GM12872 (cell line): ENCODE measurements around the gene IGSF21.

ENCODE experiments used
- CTCF ChIP-seq: IDR thresholded peaks from 3 replicates; pipeline ENCODE4 v1.5.1; 2011; ENCODE audit warnings: low read depth, mild to moderate bottlenecking, low read length, moderate library complexity; ENCODE audit not compliant: insufficient read depth

Gene IGSF21

GRCh38 chr1:18344755-18345154, 237.2 kb downstream of the IGSF21 start:
- TF ChIP-seq CTCF, result no peak

- TF ChIP-seq CTCF, result no peak
Measured at GRCh38 chr1:18347559-18347958, 240.0 kb downstream of the IGSF21 start.

- TF ChIP-seq CTCF, result no peak
Measured at GRCh38 chr1:18348354-18348753, 240.8 kb downstream of the IGSF21 start.

GRCh38 chr1:18350747-18351146, 243.1 kb downstream of the IGSF21 start:
- no peak for TF ChIP-seq CTCF

GRCh38 chr1:18351735-18352134, 244.1 kb downstream of the IGSF21 start:
- TF ChIP-seq CTCF, result no peak

GRCh38 chr1:18352636-18353265, 245.2 kb downstream of the IGSF21 start:
- TF ChIP-seq CTCF, result no peak

GRCh38 chr1:18353528-18353927, 245.9 kb downstream of the IGSF21 start:
- TF ChIP-seq CTCF, result no peak
